Prostate gland (tissue), 2 donors: ENCODE data around the gene THSD8. TPM values are rescaled to one million over a fixed set of nuclear protein-coding genes. Genes with fewer than 3 reads are reported as not detected.

Experiments
- DNase-seq: peaks from one replicate; pipeline ENCODE4 v3.0.0-alpha.2; 2019; ENCODE audit warnings: low spot score
- H3K27ac ChIP-seq, 2 donors: fragments of 200-600 bp; sonication (generic); 2 replicates each; pipeline ENCODE4 v1.5.1; 2017 to 2019
- H3K27me3 ChIP-seq: fragments of 200-600 bp; sonication (generic); replicated peaks from 2 replicates; pipeline ENCODE4 v1.5.1; 2019; ENCODE audit not compliant: insufficient read depth
- H3K36me3 ChIP-seq, 2 donors: fragments of 200-600 bp; sonication (generic); 1 replicate in 1 of 2; 2 replicates in 1 of 2; pipeline versions ENCODE4 v1.5.1 to v1.8.1; 2017 to 2019
- H3K4me1 ChIP-seq: fragments of 200-600 bp; sonication (generic); replicated peaks from 2 replicates; pipeline ENCODE4 v1.5.1; 2019
- H3K4me3 ChIP-seq, 2 donors: fragments of 200-600 bp; sonication (generic); 2 replicates each; pipeline ENCODE4 v1.5.1; 2017 to 2019
- H3K9me3 ChIP-seq: fragments of 200-600 bp; sonication (generic); 2 replicates; pipeline ENCODE4 v1.5.1; 2017
- POLR2A ChIP-seq: fragments of 450-650 bp; IDR thresholded peaks from one replicate; pipeline ENCODE4 v1.6.1; 2016; ENCODE audit warnings: antibody characterized with exemption, mild to moderate bottlenecking
- POLR2AphosphoS5 ChIP-seq: sonication (generic); formaldehyde crosslinking; IDR thresholded peaks from one replicate; pipeline ENCODE4 v1.6.1; 2017; ENCODE audit warnings: antibody characterized with exemption
- WGBS: methylation state at CpG from one replicate; pipeline ENCODE4 v1.1.5; 2018; 5-methylcytosine and 5-hydroxymethylcytosine counted together
- intact Hi-C: fragments of 100-400 bp; cut with DNase I; formaldehyde crosslinking; loops from one replicate; pipeline ENCODE4 v1.14.2; 2022
- total RNA-seq, 2 donors: library from RNA; depleted of rRNA; stranded (reverse); fragments of >200 nt; gene quantifications; one replicate each; pipeline ENCODE4 v1.1.0, GENCODE V29; 2016
- TF ChIP-seq, protein P1 (sequence below), 4 experiments: fragments of 200-600 bp in 2 of 4; fragments of 450-650 bp in 2 of 4; sonication (generic) in 2 of 4; IDR thresholded peaks; 1 replicate in 3 of 4; 2 replicates in 1 of 4; pipeline ENCODE4 v1.5.1; 2016 to 2019; ENCODE audit warnings: antibody characterized with exemption in 4 of 4, mild to moderate bottlenecking in 2 of 4, moderate library complexity in 2 of 4

The THSD8 gene
- total RNA-seq, 2 donors from 2014 or later = 0.91 TPM; not detected in 1

DNA sequence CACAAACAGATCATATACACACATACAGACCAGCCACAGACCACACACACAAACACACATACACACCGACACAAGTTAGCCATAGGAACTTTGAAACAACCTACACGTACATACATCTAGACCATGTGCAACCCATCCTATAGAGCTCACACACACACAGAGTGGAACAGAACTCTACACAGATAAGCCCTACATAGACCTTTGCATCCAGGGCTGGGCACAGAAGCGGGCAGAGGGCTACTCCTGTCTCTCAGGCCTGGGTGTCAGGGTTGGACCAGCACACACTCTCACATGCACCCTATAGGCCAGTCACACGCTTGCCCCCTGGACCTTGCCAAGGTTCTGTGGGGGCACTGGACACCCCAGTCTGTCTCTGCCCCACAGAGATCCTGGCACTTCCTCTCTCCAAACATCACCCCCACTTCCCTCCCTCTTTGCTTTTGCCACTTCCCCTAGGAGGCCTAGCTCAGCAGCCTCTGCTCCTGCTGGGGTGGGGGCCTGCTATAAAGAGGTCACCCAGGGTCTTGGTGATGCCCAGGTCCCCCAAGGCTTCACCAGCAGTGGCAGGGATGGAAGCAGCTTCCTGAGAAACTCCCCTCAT lies 16.3 kb upstream of the THSD8 start:
- 76% methylated on average over 4 of the region's 4 CpGs for WGBS
- Histone ChIP-seq H3K4me1 (peaks cover 62% of the 10 kb centered on the region), H3K27me3 (no peaks in the 10 kb centered on the region), H3K27ac (peak overlapping the region; percentile 100), H3K4me3 (no peak overlapping the region), H3K36me3 (no peaks in the 10 kb centered on the region), H3K9me3 (no peaks in the 10 kb centered on the region)
- intact Hi-C loops = no loop called here
- no peak for DNase-seq
- TF ChIP-seq, protein P1, sequence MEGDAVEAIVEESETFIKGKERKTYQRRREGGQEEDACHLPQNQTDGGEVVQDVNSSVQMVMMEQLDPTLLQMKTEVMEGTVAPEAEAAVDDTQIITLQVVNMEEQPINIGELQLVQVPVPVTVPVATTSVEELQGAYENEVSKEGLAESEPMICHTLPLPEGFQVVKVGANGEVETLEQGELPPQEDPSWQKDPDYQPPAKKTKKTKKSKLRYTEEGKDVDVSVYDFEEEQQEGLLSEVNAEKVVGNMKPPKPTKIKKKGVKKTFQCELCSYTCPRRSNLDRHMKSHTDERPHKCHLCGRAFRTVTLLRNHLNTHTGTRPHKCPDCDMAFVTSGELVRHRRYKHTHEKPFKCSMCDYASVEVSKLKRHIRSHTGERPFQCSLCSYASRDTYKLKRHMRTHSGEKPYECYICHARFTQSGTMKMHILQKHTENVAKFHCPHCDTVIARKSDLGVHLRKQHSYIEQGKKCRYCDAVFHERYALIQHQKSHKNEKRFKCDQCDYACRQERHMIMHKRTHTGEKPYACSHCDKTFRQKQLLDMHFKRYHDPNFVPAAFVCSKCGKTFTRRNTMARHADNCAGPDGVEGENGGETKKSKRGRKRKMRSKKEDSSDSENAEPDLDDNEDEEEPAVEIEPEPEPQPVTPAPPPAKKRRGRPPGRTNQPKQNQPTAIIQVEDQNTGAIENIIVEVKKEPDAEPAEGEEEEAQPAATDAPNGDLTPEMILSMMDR (IDR thresholded peaks at IDR 0.05) = no peak
- TF ChIP-seq POLR2AphosphoS5 = no peak
- no peak for TF ChIP-seq POLR2A

DNA sequence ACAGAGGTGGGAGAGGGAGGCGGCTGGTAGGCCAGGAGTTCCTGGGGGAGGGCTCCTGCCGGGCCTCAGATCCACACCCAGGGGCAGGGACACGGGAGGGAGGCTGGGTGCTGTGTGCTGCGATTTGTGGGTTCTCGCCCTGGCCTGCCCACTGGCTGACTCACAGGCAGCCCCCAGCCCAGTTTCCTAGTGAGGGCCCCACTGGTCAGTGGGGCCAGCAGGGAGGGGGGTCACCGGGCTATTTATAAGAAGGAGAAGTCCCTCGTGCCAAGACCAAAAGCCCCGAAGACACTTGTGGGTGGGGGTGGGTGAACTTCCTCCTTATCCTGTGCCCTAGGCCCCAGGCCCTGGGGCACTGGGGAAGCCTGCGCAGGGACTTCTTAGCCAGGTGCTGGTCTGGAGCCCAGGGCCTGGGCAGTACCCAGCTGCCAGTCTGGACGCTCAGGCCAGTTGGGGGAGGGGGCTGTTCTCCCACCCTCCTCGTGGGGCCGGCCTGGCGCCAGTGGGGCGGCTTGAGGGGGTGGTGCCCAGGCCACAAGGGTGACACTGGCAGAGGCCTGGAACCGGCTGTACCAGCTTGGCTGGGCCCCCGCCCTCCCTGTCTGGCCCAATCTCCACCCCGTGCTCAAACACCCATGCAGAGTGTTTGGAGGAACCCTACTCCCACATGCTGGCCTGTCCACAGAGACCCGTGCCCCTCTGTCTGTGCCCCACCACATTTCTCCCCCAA lies 15.6 kb upstream of the THSD8 start:
- H3K27ac ChIP-seq = peak overlapping the region; percentile 100

DNA sequence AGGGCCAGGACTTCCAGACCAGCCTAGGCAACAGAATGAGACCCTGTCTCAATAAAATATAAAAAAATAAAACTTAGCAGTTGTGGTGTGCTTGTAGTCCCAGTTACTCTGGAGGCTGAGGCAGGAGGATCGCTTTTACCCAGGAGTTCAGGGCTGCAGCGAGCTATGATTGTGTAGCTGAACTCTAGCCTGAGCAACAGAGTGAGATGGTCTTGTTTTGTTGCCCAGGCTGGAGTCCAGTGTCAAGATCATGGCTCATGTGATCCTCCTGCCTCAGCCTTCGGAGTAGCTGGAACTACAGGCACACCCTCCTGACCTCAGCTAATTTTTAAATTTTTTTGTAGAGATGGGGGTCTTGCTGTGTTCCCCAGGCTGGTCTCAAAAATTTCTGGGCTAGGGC lies 14.9 kb upstream of the THSD8 start:
- Histone ChIP-seq H3K9me3 (no peaks in the 10 kb centered on the region), H3K27ac (peak overlapping the region; percentile 100), H3K27me3 (no peaks in the 10 kb centered on the region), H3K4me3 (no peak overlapping the region), H3K36me3 (no peaks in the 10 kb centered on the region), H3K4me1 (peaks cover 67% of the 10 kb centered on the region)
- intact Hi-C loops = no loop called here
- TF ChIP-seq POLR2A = no peak
- DNase-seq = no peak
- 81% methylated on average over 3 of the region's 3 CpGs for WGBS

More for the DNA sequence above, 15.6 kb upstream of the THSD8 start:
- no peaks in the 10 kb centered on the region for H3K36me3 ChIP-seq
- DNase-seq = peak; percentile 90
- TF ChIP-seq POLR2AphosphoS5 (peak; percentile 86), POLR2A (peak; percentile 13)
- TF ChIP-seq, protein P1 (IDR thresholded peaks at IDR 0.05) = peak in 1 of 4 experiments; percentile 2
- peaks cover 67% of the 10 kb centered on the region for H3K4me1 ChIP-seq
- intact Hi-C loops = no loop called here
- H3K4me3 ChIP-seq = no peak overlapping the region
- no peaks in the 10 kb centered on the region for H3K27me3 ChIP-seq
- H3K9me3 ChIP-seq = no peaks in the 10 kb centered on the region
- 25% methylated on average over 17 of the region's 18 CpGs for WGBS

DNA sequence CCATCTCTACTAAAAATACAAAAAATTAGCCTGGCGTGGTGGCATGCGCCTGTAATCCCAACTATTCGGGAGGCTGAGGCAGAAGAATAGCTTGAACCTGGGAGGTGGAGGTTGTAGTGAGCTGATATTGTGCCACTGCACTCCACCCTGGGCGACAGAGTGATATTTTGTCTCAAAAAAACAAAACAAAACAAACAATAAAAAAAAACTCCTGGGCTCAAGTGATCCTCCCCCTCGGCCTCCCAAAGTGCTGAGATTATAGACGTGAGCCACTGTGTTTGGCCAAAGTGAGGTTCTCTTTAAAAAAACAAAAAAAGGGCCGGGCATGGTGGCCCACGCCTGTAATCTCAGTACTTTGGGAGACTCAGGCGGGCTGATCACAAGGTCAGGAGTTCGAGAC lies 14.4 kb upstream of the THSD8 start:
- Histone ChIP-seq H3K27me3 (no peaks in the 10 kb centered on the region), H3K27ac (peak overlapping the region; percentile 100), H3K36me3 (no peaks in the 10 kb centered on the region), H3K9me3 (no peaks in the 10 kb centered on the region), H3K4me1 (peaks cover 67% of the 10 kb centered on the region), H3K4me3 (no peak overlapping the region)
- 74% methylated on average over 10 of the region's 10 CpGs for WGBS
- no peak for DNase-seq
- no peak for TF ChIP-seq POLR2A
- no peak for TF ChIP-seq POLR2AphosphoS5
- TF ChIP-seq, protein P1 (IDR thresholded peaks at IDR 0.05) = no peak
- intact Hi-C loops = no loop called here

DNA sequence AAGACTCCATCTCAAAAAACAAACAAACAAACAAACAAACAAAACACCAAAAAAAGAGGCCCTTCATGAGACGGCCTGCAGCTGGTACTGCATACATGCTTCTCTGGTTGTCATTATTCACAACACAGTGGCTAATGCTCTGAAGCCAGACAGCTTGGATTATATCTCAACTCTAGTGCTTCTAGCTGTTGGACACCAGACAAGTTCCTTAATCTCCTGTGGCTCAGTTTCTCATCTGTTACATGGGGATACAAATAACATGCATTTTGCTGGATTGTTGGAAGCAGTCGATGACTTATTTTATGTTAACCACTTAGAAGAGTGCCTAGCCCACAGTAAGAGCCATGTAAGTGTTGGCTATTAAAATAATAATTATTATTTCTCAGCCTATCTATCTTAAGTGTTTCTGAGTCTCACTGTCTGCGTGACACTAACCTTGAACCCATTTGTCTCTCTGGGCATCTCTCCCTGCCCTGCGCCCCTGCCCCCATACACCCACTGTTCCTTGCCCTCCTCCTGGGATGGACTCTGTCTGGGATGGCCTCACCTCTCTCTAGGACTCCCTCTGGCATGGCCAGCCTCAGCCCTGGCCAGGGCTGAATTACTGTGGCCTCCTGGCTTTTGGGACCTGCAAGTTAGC lies 13.7 kb upstream of the THSD8 start:
- intact Hi-C loops = no loop called here
- peak overlapping the region; percentile 100 for H3K27ac ChIP-seq
- H3K27me3 ChIP-seq = no peaks in the 10 kb centered on the region
- no peaks in the 10 kb centered on the region for H3K36me3 ChIP-seq
- no peaks in the 10 kb centered on the region for H3K9me3 ChIP-seq
- WGBS = 59% methylated on average over 4 of the region's 4 CpGs
- H3K4me3 ChIP-seq = peak overlapping the region in 1 of 2 donors; percentile 79
- no peak for DNase-seq
- TF ChIP-seq POLR2AphosphoS5 = no peak
- TF ChIP-seq POLR2A = no peak
- TF ChIP-seq, protein P1 (IDR thresholded peaks at IDR 0.05) = no peak
- peaks cover 62% of the 10 kb centered on the region for H3K4me1 ChIP-seq
